NB4 (cell line): Measurements from ENCODE around the gene CTDSP1.

Experiments
- MYC ChIP-seq: IDR thresholded peaks from 2 replicates; pipeline ENCODE4 v1.6.1; 2011; ENCODE audit warnings: low read depth, low read length
- POLR2A ChIP-seq: IDR thresholded peaks from 2 replicates; pipeline ENCODE4 v1.6.1; 2011; ENCODE audit warnings: mild to moderate bottlenecking; ENCODE audit not compliant: insufficient read length; ENCODE audit errors: extremely low read depth
- TF ChIP-seq, protein P1 (sequence below): IDR thresholded peaks from one replicate; pipeline ENCODE4 v1.5.1; 2012; ENCODE audit warnings: low read depth, low read length
- TF ChIP-seq, protein P2 (sequence below): IDR thresholded peaks from 2 replicates; pipeline ENCODE4 v1.6.1; 2011; ENCODE audit warnings: low read depth, low read length

DNA sequence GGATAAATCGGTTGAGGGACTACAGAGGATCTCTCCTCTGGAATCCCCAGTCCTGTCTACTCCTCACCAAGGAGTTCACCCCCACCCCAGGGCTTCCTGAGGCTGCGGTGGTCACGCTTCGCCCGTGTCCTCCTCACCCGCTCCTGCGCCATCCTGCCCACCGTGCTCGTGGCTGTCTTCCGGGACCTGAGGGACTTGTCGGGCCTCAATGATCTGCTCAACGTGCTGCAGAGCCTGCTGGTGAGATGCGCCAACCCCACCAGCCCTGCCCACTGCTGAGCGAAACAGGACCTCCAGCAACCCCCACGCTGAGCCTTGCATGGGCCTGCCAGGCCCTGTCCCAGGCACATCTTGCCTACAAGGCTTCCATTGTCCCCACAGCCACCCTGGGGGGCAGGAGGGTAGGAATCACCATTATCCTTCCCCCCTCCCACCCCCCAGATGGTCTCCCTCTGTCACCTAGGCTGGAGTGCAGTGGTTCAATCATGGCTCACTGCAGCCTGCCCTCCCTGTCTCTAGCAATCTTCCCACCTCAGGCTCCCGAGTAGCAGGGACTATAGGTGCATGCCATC, 6.7 kb upstream of the CTDSP1 start:
- TF ChIP-seq POLR2A (no peak), MYC (no peak)
- TF ChIP-seq, protein P1, sequence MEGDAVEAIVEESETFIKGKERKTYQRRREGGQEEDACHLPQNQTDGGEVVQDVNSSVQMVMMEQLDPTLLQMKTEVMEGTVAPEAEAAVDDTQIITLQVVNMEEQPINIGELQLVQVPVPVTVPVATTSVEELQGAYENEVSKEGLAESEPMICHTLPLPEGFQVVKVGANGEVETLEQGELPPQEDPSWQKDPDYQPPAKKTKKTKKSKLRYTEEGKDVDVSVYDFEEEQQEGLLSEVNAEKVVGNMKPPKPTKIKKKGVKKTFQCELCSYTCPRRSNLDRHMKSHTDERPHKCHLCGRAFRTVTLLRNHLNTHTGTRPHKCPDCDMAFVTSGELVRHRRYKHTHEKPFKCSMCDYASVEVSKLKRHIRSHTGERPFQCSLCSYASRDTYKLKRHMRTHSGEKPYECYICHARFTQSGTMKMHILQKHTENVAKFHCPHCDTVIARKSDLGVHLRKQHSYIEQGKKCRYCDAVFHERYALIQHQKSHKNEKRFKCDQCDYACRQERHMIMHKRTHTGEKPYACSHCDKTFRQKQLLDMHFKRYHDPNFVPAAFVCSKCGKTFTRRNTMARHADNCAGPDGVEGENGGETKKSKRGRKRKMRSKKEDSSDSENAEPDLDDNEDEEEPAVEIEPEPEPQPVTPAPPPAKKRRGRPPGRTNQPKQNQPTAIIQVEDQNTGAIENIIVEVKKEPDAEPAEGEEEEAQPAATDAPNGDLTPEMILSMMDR, result no peak
- TF ChIP-seq, protein P2, sequence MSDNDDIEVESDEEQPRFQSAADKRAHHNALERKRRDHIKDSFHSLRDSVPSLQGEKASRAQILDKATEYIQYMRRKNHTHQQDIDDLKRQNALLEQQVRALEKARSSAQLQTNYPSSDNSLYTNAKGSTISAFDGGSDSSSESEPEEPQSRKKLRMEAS, result no peak
